GM12878 (cell line): ENCODE results near the gene CDCA5.

Experiments used
- CTCF ChIP-seq, 3 experiments: IDR thresholded peaks in 2 of 3; conservative IDR thresholded peaks in 1 of 3; 2 replicates each; pipeline ENCODE4 v1.5.1; 2011; ENCODE audit warnings: low read depth in 3 of 3, low read length in 3 of 3, mild to moderate bottlenecking in 3 of 3, control low read depth in 2 of 3, moderate library complexity in 2 of 3, inconsistent platforms in 1 of 3, mixed read lengths in 1 of 3; ENCODE audit not compliant: control insufficient read depth in 2 of 3, insufficient read depth in 1 of 3; ENCODE audit errors: extremely low read depth in 1 of 3
- EGR1 ChIP-seq, 2 experiments: IDR thresholded peaks; 1 replicate in 1 of 2; 2 replicates in 1 of 2; pipeline ENCODE4 v1.6.1; 2011 to 2012; ENCODE audit warnings: low read depth in 2 of 2, low read length in 2 of 2, borderline replicate concordance in 1 of 2, mild to moderate bottlenecking in 1 of 2, moderate library complexity in 1 of 2
- ESRRA ChIP-seq: IDR thresholded peaks from 2 replicates; pipeline ENCODE4 v1.6.1; 2012; ENCODE audit warnings: mild to moderate bottlenecking, low read length, improper control_type of control experiment
- NBN ChIP-seq: fragments of 450-650 bp; IDR thresholded peaks from 2 replicates; pipeline ENCODE4 v1.6.1; 2016
- NRF1 ChIP-seq: conservative IDR thresholded peaks from 2 replicates; pipeline ENCODE4 v1.6.1; 2011; ENCODE audit warnings: mild to moderate bottlenecking, low read depth, low read length, improper control_type of control experiment
- PAX8 ChIP-seq: fragments of 450-650 bp; IDR thresholded peaks from 2 replicates; pipeline ENCODE4 v1.6.1; 2017; ENCODE audit warnings: mild to moderate bottlenecking, moderate library complexity
- POLR2AphosphoS5 ChIP-seq: IDR thresholded peaks from 2 replicates; pipeline ENCODE4 v1.6.1; 2011; ENCODE audit warnings: mild to moderate bottlenecking, low read length, inconsistent platforms
- REST ChIP-seq: IDR thresholded peaks from 2 replicates; pipeline ENCODE4 v1.6.1; 2012; ENCODE audit warnings: mild to moderate bottlenecking, low read depth, low read length
- SPI1 ChIP-seq: IDR thresholded peaks from 2 replicates; pipeline ENCODE4 v1.6.1; 2011; ENCODE audit warnings: low read depth, mild to moderate bottlenecking, low read length, moderate library complexity, borderline replicate concordance; ENCODE audit not compliant: insufficient read depth
- TAF1 ChIP-seq: IDR thresholded peaks from 2 replicates; pipeline ENCODE4 v1.6.1; 2011; ENCODE audit warnings: mild to moderate bottlenecking, low read depth, low read length, borderline replicate concordance
- ZNF207 ChIP-seq: fragments of 450-650 bp; IDR thresholded peaks from 2 replicates; pipeline ENCODE4 v1.6.1; 2014; ENCODE audit warnings: antibody characterized with exemption, mild to moderate bottlenecking, borderline replicate concordance
- TF ChIP-seq, protein P1 (sequence below): fragments of 450-650 bp; IDR thresholded peaks from 2 replicates; pipeline ENCODE4 v1.6.1; 2018; ENCODE audit warnings: mild to moderate bottlenecking, low read depth, moderate library complexity; ENCODE audit not compliant: partially characterized antibody

GRCh38 chr11:65056999-65057398 lies 26.8 kb downstream of the CDCA5 start:
- no peak for TF ChIP-seq ESRRA
- TF ChIP-seq POLR2AphosphoS5 = no peak
- no peak for TF ChIP-seq SPI1
- TF ChIP-seq PAX8 = no peak
- no peak for TF ChIP-seq NRF1
- TF ChIP-seq NBN = no peak
- no peak for TF ChIP-seq REST
- no peak for TF ChIP-seq TAF1
- TF ChIP-seq EGR1 (IDR thresholded peaks at IDR 0.05; ENCODE audit: borderline replicate concordance in 1 of 2, low read depth in 2 of 2, low read length in 2 of 2) = no peak
- TF ChIP-seq, protein P1, sequence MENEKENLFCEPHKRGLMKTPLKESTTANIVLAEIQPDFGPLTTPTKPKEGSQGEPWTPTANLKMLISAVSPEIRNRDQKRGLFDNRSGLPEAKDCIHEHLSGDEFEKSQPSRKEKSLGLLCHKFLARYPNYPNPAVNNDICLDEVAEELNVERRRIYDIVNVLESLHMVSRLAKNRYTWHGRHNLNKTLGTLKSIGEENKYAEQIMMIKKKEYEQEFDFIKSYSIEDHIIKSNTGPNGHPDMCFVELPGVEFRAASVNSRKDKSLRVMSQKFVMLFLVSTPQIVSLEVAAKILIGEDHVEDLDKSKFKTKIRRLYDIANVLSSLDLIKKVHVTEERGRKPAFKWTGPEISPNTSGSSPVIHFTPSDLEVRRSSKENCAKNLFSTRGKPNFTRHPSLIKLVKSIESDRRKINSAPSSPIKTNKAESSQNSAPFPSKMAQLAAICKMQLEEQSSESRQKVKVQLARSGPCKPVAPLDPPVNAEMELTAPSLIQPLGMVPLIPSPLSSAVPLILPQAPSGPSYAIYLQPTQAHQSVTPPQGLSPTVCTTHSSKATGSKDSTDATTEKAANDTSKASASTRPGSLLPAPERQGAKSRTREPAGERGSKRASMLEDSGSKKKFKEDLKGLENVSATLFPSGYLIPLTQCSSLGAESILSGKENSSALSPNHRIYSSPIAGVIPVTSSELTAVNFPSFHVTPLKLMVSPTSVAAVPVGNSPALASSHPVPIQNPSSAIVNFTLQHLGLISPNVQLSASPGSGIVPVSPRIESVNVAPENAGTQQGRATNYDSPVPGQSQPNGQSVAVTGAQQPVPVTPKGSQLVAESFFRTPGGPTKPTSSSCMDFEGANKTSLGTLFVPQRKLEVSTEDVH = no peak
- TF ChIP-seq ZNF207 = no peak
- no peak for TF ChIP-seq CTCF (IDR thresholded peaks at IDR 0.05 in 2 of 3, conservative IDR thresholded peaks at IDR 0.05 in 1 of 3; ENCODE audit: control insufficient read depth in 2 of 3, extremely low read depth in 1 of 3, insufficient read depth in 1 of 3, low read depth in 3 of 3, low read length in 3 of 3)
